IPS DF 19.7 (cell line): Measurements from ENCODE around the gene GPR162.

Experiments used
- DNase-seq: peaks from one replicate; pipeline ENCODE4 v3.0.0-alpha.2; 2013; ENCODE audit warnings: low read depth, low spot score

GPR162 gene

GRCh38 chr12:6823182-6824084 is 1.8 kb downstream of the GPR162 start:
- no peak for DNase-seq

- no peak for DNase-seq
Measured at GRCh38 chr12:6824085-6824775, 2.6 kb downstream of the GPR162 start.

GRCh38 chr12:6824901-6825381 is 3.3 kb downstream of the GPR162 start:
- DNase-seq: no peak

- peak; percentile 57 for DNase-seq
Measured at GRCh38 chr12:6825398-6826124, 3.9 kb downstream of the GPR162 start.

GRCh38 chr12:6826125-6826733 is 4.6 kb downstream of the GPR162 start:
- no peak for DNase-seq

- DNase-seq: no peak
Measured at GRCh38 chr12:6826734-6827436, 5.3 kb downstream of the GPR162 start.

- no peak for DNase-seq
Measured at GRCh38 chr12:6827437-6827911, 5.9 kb downstream of the GPR162 start.

GRCh38 chr12:6827982-6828780 is 6.6 kb downstream of the GPR162 start, which contains the start of gene P3H3:
TSS of gene P3H3 (plus strand) at chr12:6828407. CDS start at chr12:6828441, 34 bp downstream.
- DNase-seq: no peak

- no peak for DNase-seq
Measured at GRCh38 chr12:6828781-6829535, 7.3 kb downstream of the GPR162 start.

- DNase-seq: no peak
Measured at GRCh38 chr12:6829536-6830220, 8.1 kb downstream of the GPR162 start.

GRCh38 chr12:6830286-6830890 is 8.8 kb downstream of the GPR162 start:
- no peak for DNase-seq

- DNase-seq: no peak
Measured at GRCh38 chr12:6830999-6831398, 9.4 kb downstream of the GPR162 start.

GRCh38 chr12:6831450-6831995 is 9.9 kb downstream of the GPR162 start:
- DNase-seq: no peak

- DNase-seq: no peak
Measured at GRCh38 chr12:6832125-6832524, 10.5 kb downstream of the GPR162 start.

GRCh38 chr12:6833189-6833890 is 11.7 kb downstream of the GPR162 start:
- no peak for DNase-seq

- DNase-seq: no peak
Measured at GRCh38 chr12:6834254-6834653, 12.6 kb downstream of the GPR162 start.

GRCh38 chr12:6834873-6835272 is 13.3 kb downstream of the GPR162 start:
- no peak for DNase-seq
